HepG2 (cell line): Measurements from ENCODE around the gene C1orf35. TPM values are rescaled to one million over a fixed set of nuclear protein-coding genes. Genes with fewer than 3 reads are reported as not detected.

Experiments
- ARID2 ChIP-seq: sonication (generic); formaldehyde crosslinking; IDR thresholded peaks from 2 replicates; pipeline ENCODE4 v1.8.1; 2022; ENCODE audit warnings: mild to moderate bottlenecking, missing genetic modification reagents, borderline replicate concordance
- ATF6 ChIP-seq: sonication (generic); formaldehyde crosslinking; conservative IDR thresholded peaks from 2 replicates; pipeline ENCODE4 v1.4.0; 2020; ENCODE audit warnings: missing genetic modification reagents
- BCL6 ChIP-seq: IDR thresholded peaks from 2 replicates; pipeline ENCODE4 v1.6.1; 2016; ENCODE audit warnings: missing genetic modification reagents, missing compliant biosample characterization
- PAX8 ChIP-seq: sonication (generic); formaldehyde crosslinking; IDR thresholded peaks from 2 replicates; pipeline ENCODE4 v1.8.0; 2022; ENCODE audit warnings: mild to moderate bottlenecking, missing genetic modification reagents, borderline replicate concordance
- SIX1 ChIP-seq: sonication (generic); formaldehyde crosslinking; IDR thresholded peaks from 2 replicates; pipeline ENCODE4 v1.4.0; 2020; ENCODE audit warnings: missing genetic modification reagents, borderline replicate concordance
- SNRNP70 ChIP-seq: fragments of 200-400 bp; formaldehyde crosslinking; IDR thresholded peaks from 2 replicates; pipeline ENCODE4 v1.6.1; 2017; ENCODE audit warnings: mild to moderate bottlenecking, low read depth, low read length, moderate library complexity
- ZBTB40 ChIP-seq, 2 experiments: fragments of 450-650 bp in 1 of 2; sonication (generic) in 1 of 2; formaldehyde crosslinking in 1 of 2; IDR thresholded peaks; 2 replicates each; pipeline versions ENCODE4 v1.6.1 to v1.8.0; 2016 to 2022; ENCODE audit warnings: antibody characterized with exemption in 1 of 2, mild to moderate bottlenecking in 1 of 2, missing genetic modification reagents in 1 of 2
- ZFP91 ChIP-seq: sonication (generic); formaldehyde crosslinking; IDR thresholded peaks from 2 replicates; pipeline ENCODE4 v1.9.0; 2022; ENCODE audit warnings: missing genetic modification reagents, mild to moderate bottlenecking, borderline replicate concordance
- ZNF674 ChIP-seq: sonication (generic); formaldehyde crosslinking; IDR thresholded peaks from 2 replicates; pipeline ENCODE4 v1.5.0; 2020; ENCODE audit warnings: low read depth, mild to moderate bottlenecking, missing genetic modification reagents
- ZNF691 ChIP-seq: sonication (generic); formaldehyde crosslinking; IDR thresholded peaks from 2 replicates; pipeline ENCODE4 v1.4.0; 2020; ENCODE audit warnings: missing genetic modification reagents, low read depth, mild to moderate bottlenecking, borderline replicate concordance
- polyA plus RNA-seq, 8 experiments: library from polyadenylated mRNA; depleted of rRNA in 3 of 8; stranded (reverse) in 7 of 8; unstranded in 1 of 8; fragments of >200 nt; fragmentation: Illumina TruSeq in 4 of 8; extraction: Trizol in 4 of 8; gene quantifications; 2 replicates each; pipeline versions ENCODE4 v1.2.1 to v1.2.3, GENCODE V29; 2011 to 2016; ENCODE audit warnings: low read depth in 4 of 8, missing spikeins in 1 of 8, mixed read lengths in 1 of 8; ENCODE audit not compliant: insufficient read depth in 1 of 8
- total RNA-seq, 5 experiments: library from RNA; depleted of rRNA; stranded (reverse); fragments of >200 nt; fragmentation: Illumina TruSeq; extraction: Trizol; gene quantifications; 2 replicates each; pipeline ENCODE4 v1.2.3, GENCODE V29; 2016; ENCODE audit warnings: low read depth in 1 of 5
- TF ChIP-seq, protein P1 (sequence below): sonication (generic); formaldehyde crosslinking; IDR thresholded peaks from 2 replicates; pipeline ENCODE4 v1.4.0; 2020; ENCODE audit warnings: missing genetic modification reagents

The C1orf35 gene
- total and polyA plus RNA-seq, 2 of the 13 experiments (the other 11 are each of a cell fraction or from before 2014, with no cell fraction given), result 8.1 to 19.3 TPM

DNA sequence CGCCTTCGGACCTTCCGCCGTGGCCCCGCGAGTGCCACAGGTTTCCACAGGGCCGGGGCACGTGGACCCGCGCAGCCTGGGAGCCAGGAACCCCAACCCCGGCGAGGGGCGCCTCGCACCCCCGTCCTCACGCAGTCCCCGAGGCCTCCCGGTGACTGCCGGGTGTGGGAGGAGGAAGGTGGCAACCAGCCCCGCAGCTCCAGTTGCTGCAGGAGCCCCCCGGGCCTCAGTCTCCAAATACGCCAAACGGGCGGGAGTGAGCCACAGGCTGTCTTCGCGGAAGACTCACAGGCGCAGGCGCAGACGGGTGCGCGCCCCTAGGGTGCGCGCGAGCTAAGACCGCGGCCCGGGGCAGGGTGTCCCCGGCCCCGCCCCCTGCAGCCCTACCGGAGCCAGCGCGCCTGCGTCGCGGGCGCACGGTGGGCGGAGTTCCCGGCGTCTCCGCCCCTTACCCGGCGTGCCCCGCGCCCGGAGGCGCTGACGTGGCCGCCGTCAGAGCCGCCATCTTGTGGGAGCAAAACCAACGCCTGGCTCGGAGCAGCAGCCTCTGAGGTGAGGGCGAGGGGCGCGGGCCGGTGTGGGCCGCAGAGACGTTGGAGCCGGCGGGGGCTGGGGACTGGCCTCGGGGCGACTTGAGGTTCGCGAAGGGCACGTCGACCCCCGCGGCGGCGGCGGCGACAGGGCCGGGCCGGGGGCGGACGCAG, 20.8 kb downstream of the C1orf35 start, which contains the start of gene ARF1 (continued):
- TF ChIP-seq ZFP91 (CRISPR knock-in tag), result no peak; the same call in 1 of the 2 replicates
- TF ChIP-seq ARID2 (CRISPR knock-in tag), result no peak
- no peak for TF ChIP-seq ZBTB40 (IDR thresholded peaks at IDR 0.05)
- no peak for TF ChIP-seq ZBTB40 (CRISPR knock-in tag; IDR thresholded peaks at IDR 0.05)
- 0 out of 2 replicates have a peak, but pooled peaks have one; percentile 9 for TF ChIP-seq SIX1
- TF ChIP-seq ZNF674 (CRISPR knock-in tag), result no peak
- TF ChIP-seq SNRNP70, result no peak
- TF ChIP-seq BCL6 (CRISPR knock-in tag), result peak; percentile 16; the same call in 1 of the 2 replicates
- no peak for TF ChIP-seq ATF6 (CRISPR knock-in tag)
- no peak for TF ChIP-seq PAX8 (CRISPR knock-in tag)
- TF ChIP-seq, protein P1, sequence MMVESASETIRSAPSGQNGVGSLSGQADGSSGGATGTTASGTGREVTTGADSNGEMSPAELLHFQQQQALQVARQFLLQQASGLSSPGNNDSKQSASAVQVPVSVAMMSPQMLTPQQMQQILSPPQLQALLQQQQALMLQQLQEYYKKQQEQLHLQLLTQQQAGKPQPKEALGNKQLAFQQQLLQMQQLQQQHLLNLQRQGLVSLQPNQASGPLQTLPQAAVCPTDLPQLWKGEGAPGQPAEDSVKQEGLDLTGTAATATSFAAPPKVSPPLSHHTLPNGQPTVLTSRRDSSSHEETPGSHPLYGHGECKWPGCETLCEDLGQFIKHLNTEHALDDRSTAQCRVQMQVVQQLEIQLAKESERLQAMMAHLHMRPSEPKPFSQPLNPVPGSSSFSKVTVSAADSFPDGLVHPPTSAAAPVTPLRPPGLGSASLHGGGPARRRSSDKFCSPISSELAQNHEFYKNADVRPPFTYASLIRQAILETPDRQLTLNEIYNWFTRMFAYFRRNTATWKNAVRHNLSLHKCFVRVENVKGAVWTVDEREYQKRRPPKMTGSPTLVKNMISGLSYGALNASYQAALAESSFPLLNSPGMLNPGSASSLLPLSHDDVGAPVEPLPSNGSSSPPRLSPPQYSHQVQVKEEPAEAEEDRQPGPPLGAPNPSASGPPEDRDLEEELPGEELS (CRISPR knock-in tag), result no peak
- no peak for TF ChIP-seq ZNF691 (CRISPR knock-in tag)
